RWPE2 (cell line): Measurements from ENCODE around the gene SESN3.
A peak's percentile ranks its signal among the peaks of the same experiment; 100 is the strongest.
"Not testable (repeated sequence)": the region's sequence is repeated elsewhere in the genome, so short reads cannot be mapped to it uniquely, and the experiment has no call there.

Experiments used
- ATAC-seq: fragments of 200-7000 bp; cut with Tn5 transposase; 3 replicates; pipeline ENCODE4 v1.9.1; 2021; ENCODE audit warnings: low read depth
- DNase-seq: peaks from one replicate; pipeline ENCODE4 v3.0.0-alpha.2; 2020; ENCODE audit warnings: low spot score
- H3K27ac ChIP-seq: fragments of 450-650 bp; 2 replicates; pipeline ENCODE4 v1.5.1; 2017; ENCODE audit warnings: mild to moderate bottlenecking; ENCODE audit not compliant: poor library complexity, severe bottlenecking
- H3K27me3 ChIP-seq: fragments of 250-450 bp; sonication (Bioruptor Pico); 2 replicates; pipeline ENCODE4 v1.5.1; 2021; ENCODE audit warnings: mild to moderate bottlenecking, moderate library complexity; ENCODE audit not compliant: insufficient read depth, poor library complexity, severe bottlenecking
- H3K36me3 ChIP-seq: fragments of 250-450 bp; sonication (Bioruptor Pico); 2 replicates; pipeline ENCODE4 v1.5.1; 2020; ENCODE audit warnings: low read depth, mild to moderate bottlenecking, moderate library complexity
- H3K4me1 ChIP-seq: fragments of 250-450 bp; sonication (Bioruptor Pico); 2 replicates; pipeline ENCODE4 v1.5.1; 2021; ENCODE audit warnings: mild to moderate bottlenecking, moderate library complexity; ENCODE audit not compliant: insufficient read depth, poor library complexity, severe bottlenecking
- H3K4me3 ChIP-seq: fragments of 250-450 bp; sonication (Bioruptor Pico); 2 replicates; pipeline ENCODE4 v1.5.1; 2021; ENCODE audit warnings: mild to moderate bottlenecking, moderate library complexity; ENCODE audit not compliant: severe bottlenecking
- H3K9me3 ChIP-seq: fragments of 250-450 bp; sonication (Bioruptor Pico); 2 replicates; pipeline ENCODE4 v1.5.1; 2021; ENCODE audit warnings: mild to moderate bottlenecking, moderate library complexity; ENCODE audit not compliant: severe bottlenecking
- TF ChIP-seq, protein P1 (sequence below): fragments of 450-650 bp; IDR thresholded peaks from one replicate; pipeline ENCODE4 v1.5.1; 2017; ENCODE audit warnings: mild to moderate bottlenecking, moderate library complexity; ENCODE audit not compliant: poor library complexity, severe bottlenecking

The SESN3 gene

DNA sequence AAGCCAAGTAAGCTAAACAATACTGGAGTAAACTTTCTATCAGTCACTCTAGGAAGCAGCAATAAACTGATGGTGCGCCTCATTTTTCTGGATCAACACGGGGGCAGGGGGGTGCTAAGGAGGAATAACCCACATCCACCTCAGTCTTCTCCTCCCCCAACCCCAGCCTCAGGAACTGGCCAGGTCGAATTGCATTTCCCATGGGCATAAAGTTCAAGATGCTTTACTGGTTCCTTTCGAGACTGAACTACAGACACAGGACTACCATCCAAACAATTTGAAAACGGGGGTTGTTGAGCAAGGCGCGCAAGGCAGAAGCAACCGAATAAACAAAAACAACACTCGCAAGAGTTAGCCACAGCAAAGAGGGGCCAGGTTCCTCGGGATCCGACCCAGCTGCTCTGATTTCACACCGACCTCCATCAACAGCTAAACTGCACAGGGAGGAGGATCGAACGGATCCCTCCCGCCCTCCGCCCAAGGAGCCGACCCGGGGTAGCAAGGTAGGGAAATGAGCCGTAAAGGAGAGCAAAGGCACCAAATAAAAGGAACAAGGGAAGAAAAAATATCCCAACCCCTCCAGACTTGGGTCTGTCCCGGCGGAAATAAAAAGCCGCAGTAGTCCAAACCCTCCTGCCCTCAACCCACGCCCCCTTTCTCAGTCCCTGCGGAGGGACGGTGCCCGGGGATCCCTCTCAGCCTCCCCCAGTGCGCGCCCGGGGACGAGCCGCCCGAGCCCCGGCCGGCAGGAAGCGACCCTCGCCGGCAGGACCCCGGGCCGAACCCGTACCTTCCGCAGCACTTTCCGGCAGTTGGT, 801 bp downstream of the SESN3 start:
- Histone ChIP-seq H3K9me3 (no peaks in the 10 kb centered on the region), H3K36me3 (no peaks in the 10 kb centered on the region), H3K27ac (peak overlapping the region; percentile 77), H3K27me3 (no peaks in the 10 kb centered on the region), H3K4me3 (peak overlapping the region; percentile 96), H3K4me1 (peaks cover 23% of the 10 kb centered on the region)
- TF ChIP-seq, protein P1, sequence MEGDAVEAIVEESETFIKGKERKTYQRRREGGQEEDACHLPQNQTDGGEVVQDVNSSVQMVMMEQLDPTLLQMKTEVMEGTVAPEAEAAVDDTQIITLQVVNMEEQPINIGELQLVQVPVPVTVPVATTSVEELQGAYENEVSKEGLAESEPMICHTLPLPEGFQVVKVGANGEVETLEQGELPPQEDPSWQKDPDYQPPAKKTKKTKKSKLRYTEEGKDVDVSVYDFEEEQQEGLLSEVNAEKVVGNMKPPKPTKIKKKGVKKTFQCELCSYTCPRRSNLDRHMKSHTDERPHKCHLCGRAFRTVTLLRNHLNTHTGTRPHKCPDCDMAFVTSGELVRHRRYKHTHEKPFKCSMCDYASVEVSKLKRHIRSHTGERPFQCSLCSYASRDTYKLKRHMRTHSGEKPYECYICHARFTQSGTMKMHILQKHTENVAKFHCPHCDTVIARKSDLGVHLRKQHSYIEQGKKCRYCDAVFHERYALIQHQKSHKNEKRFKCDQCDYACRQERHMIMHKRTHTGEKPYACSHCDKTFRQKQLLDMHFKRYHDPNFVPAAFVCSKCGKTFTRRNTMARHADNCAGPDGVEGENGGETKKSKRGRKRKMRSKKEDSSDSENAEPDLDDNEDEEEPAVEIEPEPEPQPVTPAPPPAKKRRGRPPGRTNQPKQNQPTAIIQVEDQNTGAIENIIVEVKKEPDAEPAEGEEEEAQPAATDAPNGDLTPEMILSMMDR: no peak
- ATAC-seq (peak; percentile 2; the same call in 1 of the 3 replicates), DNase-seq (no peak)

DNA sequence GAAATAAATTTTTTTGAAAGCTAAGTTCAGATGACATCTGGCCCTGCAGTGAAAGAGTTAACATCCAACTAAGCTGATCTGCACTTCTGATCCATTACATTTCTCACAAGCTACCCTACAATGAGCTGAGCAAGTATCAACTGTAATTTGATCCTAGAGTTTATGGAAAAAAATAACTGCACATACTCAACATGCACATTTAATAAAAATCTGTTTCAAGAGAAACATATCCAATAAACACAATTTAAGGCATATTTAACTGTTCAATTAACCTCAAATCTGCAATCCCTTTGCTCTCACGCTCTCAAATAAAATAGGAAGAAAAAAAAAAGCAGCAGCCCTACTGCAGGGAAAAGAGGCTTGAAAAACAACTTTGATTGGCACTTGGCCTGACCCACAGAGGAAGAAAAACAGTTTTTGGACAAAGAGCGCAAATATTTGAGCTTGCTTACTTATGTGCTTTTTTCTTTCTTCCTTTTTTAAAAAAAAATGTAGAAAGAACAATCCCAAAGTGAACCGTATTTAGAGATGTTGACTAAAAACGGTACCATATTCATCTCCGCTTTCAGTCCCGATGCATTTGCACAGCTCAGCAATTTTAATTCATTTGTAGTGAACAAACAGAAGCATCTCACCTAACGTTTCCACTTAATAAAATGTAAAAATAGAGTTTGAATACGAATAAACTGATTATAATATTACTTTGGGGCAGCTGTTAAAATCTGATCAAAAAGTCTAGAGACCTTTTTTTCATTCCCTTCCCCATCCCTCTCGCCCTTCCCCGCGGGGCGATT, 1.6 kb downstream of the SESN3 start:
- ATAC-seq (no peak), DNase-seq (no peak)
- Histone ChIP-seq H3K36me3 (no peaks in the 10 kb centered on the region), H3K27me3 (no peaks in the 10 kb centered on the region), H3K27ac (peak overlapping the region; percentile 77), H3K9me3 (no peaks in the 10 kb centered on the region), H3K4me1 (peaks cover 23% of the 10 kb centered on the region), H3K4me3 (peak overlapping the region; percentile 96)
- TF ChIP-seq, protein P1: no peak

DNA sequence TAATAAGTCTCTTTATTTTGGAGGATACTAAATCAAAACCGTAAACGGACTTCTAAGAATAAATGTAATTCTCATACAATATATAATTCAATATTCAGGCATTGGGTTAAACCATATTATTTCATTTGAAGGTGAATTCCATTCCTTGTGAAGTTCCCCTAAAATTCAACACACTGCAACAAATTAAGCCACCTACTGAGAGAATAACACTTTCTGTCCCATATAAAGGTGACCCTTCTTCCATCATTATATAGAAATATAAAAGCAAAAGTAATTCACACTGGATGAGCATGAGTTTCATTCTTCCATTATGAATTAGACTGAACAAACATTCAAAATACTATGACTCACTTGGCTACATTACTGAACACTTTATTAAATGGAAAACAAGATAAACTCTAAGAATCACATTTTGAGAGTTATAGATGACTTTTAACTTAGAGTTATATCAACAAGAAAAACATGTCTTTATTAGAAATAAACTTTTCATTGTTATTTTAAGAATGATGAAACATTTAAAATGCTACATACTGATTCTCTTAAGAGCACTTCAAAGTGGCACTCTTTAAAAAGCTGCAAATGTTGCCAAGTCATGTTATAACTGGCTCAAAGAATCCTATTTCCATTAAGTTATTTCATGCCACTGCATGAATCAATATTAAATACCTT, 2.8 kb downstream of the SESN3 start:
- Histone ChIP-seq H3K27me3 (no peaks in the 10 kb centered on the region), H3K9me3 (no peaks in the 10 kb centered on the region), H3K36me3 (no peaks in the 10 kb centered on the region), H3K4me3 (peak overlapping the region; percentile 96), H3K27ac (peak overlapping the region; percentile 77), H3K4me1 (peaks cover 23% of the 10 kb centered on the region)
- ATAC-seq (no peak), DNase-seq (no peak)
- TF ChIP-seq, protein P1: no peak

- not testable (repeated sequence) for H3K4me3 ChIP-seq, H3K27me3 ChIP-seq, H3K9me3 ChIP-seq, DNase-seq, ATAC-seq, H3K27ac ChIP-seq, H3K36me3 ChIP-seq
- H3K4me1 ChIP-seq: peaks cover 23% of the 10 kb centered on the region
Measured at GRCh38 chr11:95227060-95227459, 3.9 kb downstream of the SESN3 start.

- no peaks in the 10 kb centered on the region for H3K9me3 ChIP-seq
- DNase-seq: no peak
- no peaks in the 10 kb centered on the region for H3K27me3 ChIP-seq
- H3K4me1 ChIP-seq: peaks cover 5% of the 10 kb centered on the region
- H3K4me3 ChIP-seq: no peak overlapping the region
- H3K27ac ChIP-seq: no peak overlapping the region
- no peaks in the 10 kb centered on the region for H3K36me3 ChIP-seq
- TF ChIP-seq, protein P1: no peak
- ATAC-seq: no peak
Measured at GRCh38 chr11:95222817-95223216, 8.2 kb downstream of the SESN3 start.
